Inflammatory macrophage treated with lipopolysaccharide for 1 hour (primary cell): ENCODE results near the gene TOPAZ1.

Source experiments
- DNase-seq, 2 donors: peaks; one replicate each; pipeline ENCODE4 v3.0.0-alpha.2; 2020 to 2022

Gene TOPAZ1

GRCh38 chr3:44241706-44242105, at the start of gene TOPAZ1:
TOPAZ1 (plus strand) TSS chr3:44241886; CDS start chr3:44242054, 168 bp downstream.
- no peak for DNase-seq

GRCh38 chr3:44198284-44199269, 43.1 kb upstream of the TOPAZ1 start:
- DNase-seq = peak; percentile 64 to 88

- DNase-seq = no peak
Observed at GRCh38 chr3:44206261-44206660, 35.4 kb upstream of the TOPAZ1 start.

GRCh38 chr3:44206862-44207652, 34.6 kb upstream of the TOPAZ1 start:
- no peak for DNase-seq

GRCh38 chr3:44208086-44208485, 33.6 kb upstream of the TOPAZ1 start:
- no peak for DNase-seq

GRCh38 chr3:44208568-44208967, 33.1 kb upstream of the TOPAZ1 start:
- no peak for DNase-seq

GRCh38 chr3:44210967-44211366, 30.7 kb upstream of the TOPAZ1 start:
- DNase-seq = no peak

- DNase-seq = no peak
Observed at GRCh38 chr3:44222337-44222736, 19.3 kb upstream of the TOPAZ1 start.

GRCh38 chr3:44223299-44223698, 18.4 kb upstream of the TOPAZ1 start:
- DNase-seq = no peak

- DNase-seq = no peak
Observed at GRCh38 chr3:44224131-44224530, 17.6 kb upstream of the TOPAZ1 start.

- DNase-seq = no peak
Observed at GRCh38 chr3:44226573-44226972, 15.1 kb upstream of the TOPAZ1 start.

- peak; percentile 60 to 83 for DNase-seq
Observed at GRCh38 chr3:44227632-44228031, 14.1 kb upstream of the TOPAZ1 start.

- DNase-seq = peak; percentile 43 to 48
Observed at GRCh38 chr3:44228900-44229299, 12.8 kb upstream of the TOPAZ1 start.

GRCh38 chr3:44232407-44232806, 9.3 kb upstream of the TOPAZ1 start:
- no peak for DNase-seq

- no peak for DNase-seq
Observed at GRCh38 chr3:44234648-44235268, 6.9 kb upstream of the TOPAZ1 start.

- peak; percentile 77 to 94 for DNase-seq
Observed at GRCh38 chr3:44235604-44236484, 5.8 kb upstream of the TOPAZ1 start.

GRCh38 chr3:44236485-44236908, 5.2 kb upstream of the TOPAZ1 start:
- DNase-seq = no peak

GRCh38 chr3:44237161-44237560, 4.5 kb upstream of the TOPAZ1 start:
- DNase-seq = no peak

- no peak for DNase-seq
Observed at GRCh38 chr3:44237665-44238064, 4.0 kb upstream of the TOPAZ1 start.

- DNase-seq = no peak
Observed at GRCh38 chr3:44238889-44239288, 2.8 kb upstream of the TOPAZ1 start.

GRCh38 chr3:44240061-44240460, 1.6 kb upstream of the TOPAZ1 start:
- DNase-seq = no peak

GRCh38 chr3:44242721-44243120, 1.0 kb downstream of the TOPAZ1 start:
- no peak for DNase-seq
